Stomach (tissue), 9 donors: ENCODE data around the gene ARHGEF25. TPM values are rescaled to one million over a fixed set of nuclear protein-coding genes. Genes with fewer than 3 reads are reported as not detected.

Source experiments
- DNase-seq, 2 donors: peaks; one replicate each; pipeline versions ENCODE4 v3.0.0 to v3.0.0-alpha.2; 2013 to 2019
- H3K27ac ChIP-seq, 5 donors: fragments of 200-600 bp in 4 of 5; sonication (generic) in 4 of 5; one replicate each; pipeline ENCODE4 v1.5.1; 2013 to 2019; ENCODE audit warnings: mild to moderate bottlenecking in 1 of 5, moderate library complexity in 1 of 5
- H3K27me3 ChIP-seq, 3 donors: fragments of 200-600 bp; sonication (generic); one replicate each; pipeline ENCODE4 v1.5.1; 2017 to 2019; ENCODE audit warnings: mixed run types in 1 of 3
- H3K36me3 ChIP-seq, 4 donors: fragments of 200-600 bp; sonication (generic); 1 replicate in 3 of 4; 2 replicates in 1 of 4; pipeline ENCODE4 v1.5.1; 2016 to 2019
- H3K4me1 ChIP-seq, 4 donors: fragments of 200-600 bp; sonication (generic); one replicate each; pipeline ENCODE4 v1.5.1; 2016 to 2019
- H3K4me3 ChIP-seq, 4 donors: fragments of 200-600 bp; sonication (generic) in 3 of 4; one replicate each; pipeline ENCODE4 v1.5.1; 2016 to 2019; ENCODE audit warnings: mild to moderate bottlenecking in 1 of 4
- H3K9me3 ChIP-seq, 4 donors: fragments of 200-600 bp; sonication (generic); one replicate each; pipeline ENCODE4 v1.5.1; 2016 to 2019
- EP300 ChIP-seq: sonication (generic); formaldehyde crosslinking; IDR thresholded peaks from one replicate; pipeline ENCODE4 v1.6.1; 2017; ENCODE audit warnings: antibody characterized with exemption
- POLR2A ChIP-seq, 4 donors: fragments of 450-650 bp; IDR thresholded peaks; one replicate each; pipeline ENCODE4 v1.6.1; 2016; ENCODE audit warnings: antibody characterized with exemption in 4 of 4, control low read depth in 2 of 4, mild to moderate bottlenecking in 1 of 4, moderate library complexity in 1 of 4
- POLR2AphosphoS5 ChIP-seq, 3 donors: sonication (generic); formaldehyde crosslinking; IDR thresholded peaks; one replicate each; pipeline ENCODE4 v1.6.1; 2016; ENCODE audit warnings: antibody characterized with exemption in 3 of 3
- WGBS, 5 donors: extraction: QIAGEN DNeasy Blood & Tissue Kit in 3 of 5; methylation state at CpG; one replicate each; pipeline versions ENCODE4 v1.1.5 to v1.1.7; 2013 to 2018; 5-methylcytosine and 5-hydroxymethylcytosine counted together
- intact Hi-C: fragments of 100-400 bp; cut with DNase I; formaldehyde crosslinking; loops from one replicate; pipeline ENCODE4 v1.15.1; 2023; ENCODE audit warnings: low total_unique reads
- polyA plus RNA-seq, 3 donors: library from polyadenylated mRNA; stranded (reverse); fragments of 200-250 nt; gene quantifications; one replicate each; pipeline ENCODE4 v1.2.3, GENCODE V29; 2013
- total RNA-seq, 5 donors: library from RNA; depleted of rRNA; stranded (reverse); fragments of >200 nt; gene quantifications; one replicate each; pipeline versions ENCODE4 v1.1.0 to v1.2.3, GENCODE V29; 2014 to 2016
- TF ChIP-seq, protein P1 (sequence below), 7 experiments: fragments of 450-650 bp in 4 of 7; fragments of 200-600 bp in 3 of 7; sonication (generic) in 3 of 7; IDR thresholded peaks; one replicate each; pipeline ENCODE4 v1.5.1; 2016 to 2019; ENCODE audit warnings: antibody characterized with exemption in 7 of 7, control low read depth in 2 of 7, mild to moderate bottlenecking in 1 of 7
- donor health status: healthy with polysubstance abuse.
- donor health status: Bipolar disorder and iron deficiency.
- donor health status: healthy.

ARHGEF25 gene
- total and polyA plus RNA-seq, 8 donors: 18.7 to 220 (median 30.4) TPM

DNA sequence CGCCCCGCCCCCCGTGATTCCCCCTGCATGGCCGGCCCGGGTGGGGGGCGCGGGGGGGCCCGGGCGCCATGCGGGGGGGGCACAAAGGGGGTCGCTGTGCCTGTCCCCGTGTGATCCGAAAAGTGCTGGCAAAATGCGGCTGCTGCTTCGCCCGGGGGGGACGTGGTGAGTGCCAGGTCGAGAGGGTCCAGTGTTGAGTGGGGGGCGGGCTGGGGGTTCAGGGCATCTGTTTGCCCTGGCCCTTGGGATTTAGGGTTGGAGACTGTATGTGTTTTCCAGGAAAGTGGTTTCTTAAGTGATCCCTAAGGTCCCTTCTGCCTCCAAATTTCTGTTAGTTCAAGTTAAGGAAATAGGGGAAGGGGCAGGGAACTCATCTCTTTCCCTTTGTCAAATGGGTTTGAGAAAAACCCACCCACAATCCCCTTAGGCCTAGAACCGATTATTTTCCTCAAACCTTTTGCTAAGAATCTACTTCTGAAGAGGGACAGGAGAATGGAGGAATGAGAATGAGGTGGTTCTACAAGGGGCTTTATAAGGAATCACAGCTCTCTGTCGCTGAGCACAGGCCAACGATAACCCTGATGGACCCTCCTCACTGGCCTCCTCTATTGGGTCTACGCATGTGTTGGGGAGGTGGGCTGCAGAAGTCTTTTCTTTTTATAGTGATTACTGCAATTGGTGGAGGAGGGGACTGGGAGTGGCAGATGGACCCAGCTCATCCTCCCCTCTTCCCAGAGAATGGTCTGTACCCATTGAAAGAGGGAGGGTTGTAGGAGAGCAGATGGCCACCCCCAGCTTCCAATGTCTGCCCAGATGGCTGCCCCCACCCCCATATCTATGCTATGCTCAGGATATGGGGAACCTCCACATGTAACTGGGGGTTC is 834 bp downstream of the ARHGEF25 start:
- WGBS, 5 donors: 17 to 26% (median 18%) methylated on average over 11 to 23 of the region's 23 CpGs
- TF ChIP-seq EP300: no peak
- no peak for TF ChIP-seq POLR2AphosphoS5 (IDR thresholded peaks at IDR 0.05)
- no peak for TF ChIP-seq POLR2A (IDR thresholded peaks at IDR 0.05)
- TF ChIP-seq, protein P1, sequence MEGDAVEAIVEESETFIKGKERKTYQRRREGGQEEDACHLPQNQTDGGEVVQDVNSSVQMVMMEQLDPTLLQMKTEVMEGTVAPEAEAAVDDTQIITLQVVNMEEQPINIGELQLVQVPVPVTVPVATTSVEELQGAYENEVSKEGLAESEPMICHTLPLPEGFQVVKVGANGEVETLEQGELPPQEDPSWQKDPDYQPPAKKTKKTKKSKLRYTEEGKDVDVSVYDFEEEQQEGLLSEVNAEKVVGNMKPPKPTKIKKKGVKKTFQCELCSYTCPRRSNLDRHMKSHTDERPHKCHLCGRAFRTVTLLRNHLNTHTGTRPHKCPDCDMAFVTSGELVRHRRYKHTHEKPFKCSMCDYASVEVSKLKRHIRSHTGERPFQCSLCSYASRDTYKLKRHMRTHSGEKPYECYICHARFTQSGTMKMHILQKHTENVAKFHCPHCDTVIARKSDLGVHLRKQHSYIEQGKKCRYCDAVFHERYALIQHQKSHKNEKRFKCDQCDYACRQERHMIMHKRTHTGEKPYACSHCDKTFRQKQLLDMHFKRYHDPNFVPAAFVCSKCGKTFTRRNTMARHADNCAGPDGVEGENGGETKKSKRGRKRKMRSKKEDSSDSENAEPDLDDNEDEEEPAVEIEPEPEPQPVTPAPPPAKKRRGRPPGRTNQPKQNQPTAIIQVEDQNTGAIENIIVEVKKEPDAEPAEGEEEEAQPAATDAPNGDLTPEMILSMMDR (IDR thresholded peaks at IDR 0.05): no peak
- Histone ChIP-seq H3K36me3 (peaks cover 5 to 57% (median 42%) of the 10 kb centered on the region in 4 donors), H3K4me1 (peaks cover 22 to 63% (median 40%) of the 10 kb centered on the region in 4 donors), H3K9me3 (no peaks in the 10 kb centered on the region), H3K27me3 (peaks cover 0 to 71% (median 28%) of the 10 kb centered on the region in 3 donors), H3K4me3 (peak overlapping the region; percentile 54 to 71 (median 64)), H3K27ac (peak overlapping the region in 4 of 5 donors; percentile 81 to 91 (median 84))
- intact Hi-C loops: no loop called here
- DNase-seq: peak in 1 of 2 donors; percentile 21

DNA sequence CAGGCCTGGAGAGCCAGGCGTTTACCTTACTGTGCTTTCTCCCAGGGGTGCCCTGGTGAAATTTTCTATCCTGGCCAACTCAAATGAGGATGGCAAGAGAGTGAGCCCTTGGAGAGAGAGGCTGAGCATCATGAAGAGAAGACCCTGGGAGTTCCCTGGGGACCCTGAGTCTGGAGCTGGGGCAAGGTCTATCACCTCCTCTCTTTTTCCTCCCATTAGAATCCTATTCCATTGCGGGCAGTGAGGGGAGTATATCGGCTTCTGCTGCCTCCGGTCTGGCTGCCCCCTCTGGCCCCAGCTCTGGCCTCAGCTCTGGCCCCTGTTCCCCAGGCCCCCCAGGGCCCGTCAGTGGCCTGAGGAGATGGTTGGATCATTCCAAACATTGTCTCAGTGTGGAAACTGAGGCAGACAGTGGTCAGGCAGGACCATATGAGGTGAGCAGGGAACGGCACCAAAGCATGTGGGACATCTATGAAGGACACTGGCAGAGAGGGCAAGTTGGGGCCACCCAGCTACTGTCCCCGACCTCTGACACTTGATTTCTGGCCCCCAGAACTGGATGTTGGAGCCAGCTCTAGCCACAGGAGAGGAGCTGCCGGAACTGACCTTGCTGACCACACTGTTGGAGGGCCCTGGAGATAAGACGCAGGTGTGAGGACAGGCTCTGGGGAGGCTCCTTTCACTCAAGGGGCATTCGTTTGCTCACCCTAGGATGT is 1.6 kb downstream of the ARHGEF25 start:
- H3K27ac ChIP-seq: peak overlapping the region in 1 of 5 donors; percentile 91
- peak in 1 of 2 donors; percentile 1 for DNase-seq
- intact Hi-C loops: no loop called here
- peak overlapping the region in 1 of 4 donors; percentile 54 for H3K4me3 ChIP-seq
- no peaks in the 10 kb centered on the region for H3K9me3 ChIP-seq
- peaks cover 5 to 57% (median 34%) of the 10 kb centered on the region in 4 donors for H3K36me3 ChIP-seq
- peaks cover 0 to 79% (median 28%) of the 10 kb centered on the region in 3 donors for H3K27me3 ChIP-seq
- 74 to 85% (median 82%) methylated on average over 10 of the region's 10 CpGs for WGBS, 5 donors
- H3K4me1 ChIP-seq: peaks cover 22 to 63% (median 40%) of the 10 kb centered on the region in 4 donors
- no peak for TF ChIP-seq POLR2AphosphoS5 (IDR thresholded peaks at IDR 0.05)
- TF ChIP-seq POLR2A (IDR thresholded peaks at IDR 0.05): no peak
- no peak for TF ChIP-seq EP300
- TF ChIP-seq, protein P1 (IDR thresholded peaks at IDR 0.05): no peak

DNA sequence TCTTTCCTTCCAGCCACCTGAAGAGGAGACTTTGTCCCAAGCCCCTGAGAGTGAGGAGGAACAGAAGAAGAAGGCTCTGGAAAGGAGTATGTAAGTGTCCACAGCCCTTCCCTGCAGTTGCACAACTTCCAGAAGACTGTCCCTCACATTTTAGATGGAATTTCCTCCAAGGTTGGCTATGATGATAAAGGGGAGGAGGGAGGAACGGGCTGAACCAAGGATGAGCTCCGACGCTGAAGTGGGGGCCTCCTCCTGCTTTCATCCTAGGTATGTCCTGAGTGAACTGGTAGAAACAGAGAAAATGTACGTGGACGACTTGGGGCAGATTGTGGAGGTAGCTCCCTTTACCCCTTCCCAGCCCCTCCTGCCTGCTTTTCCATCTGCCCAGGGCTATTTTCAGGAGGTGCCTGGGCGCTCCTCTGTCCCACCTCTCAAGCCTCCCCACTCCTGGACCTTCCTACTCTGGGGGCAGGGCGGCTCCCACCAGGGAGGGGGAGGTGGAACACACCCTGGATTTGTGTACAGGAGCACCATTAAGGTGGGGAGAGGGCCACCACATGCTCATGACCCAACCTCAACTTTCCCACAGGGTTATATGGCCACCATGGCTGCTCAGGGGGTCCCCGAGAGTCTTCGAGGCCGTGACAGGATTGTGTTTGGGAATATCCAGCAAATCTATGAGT is 2.3 kb downstream of the ARHGEF25 start:
- Histone ChIP-seq H3K4me3 (no peak overlapping the region), H3K9me3 (no peaks in the 10 kb centered on the region), H3K36me3 (peaks cover 5 to 51% (median 30%) of the 10 kb centered on the region in 4 donors), H3K4me1 (peaks cover 22 to 62% (median 40%) of the 10 kb centered on the region in 4 donors), H3K27ac (peak overlapping the region in 1 of 5 donors; percentile 91), H3K27me3 (peaks cover 0 to 86% (median 28%) of the 10 kb centered on the region in 3 donors)
- TF ChIP-seq EP300 (no peak), POLR2A (IDR thresholded peaks at IDR 0.05) (no peak), POLR2AphosphoS5 (IDR thresholded peaks at IDR 0.05) (no peak)
- TF ChIP-seq, protein P1 (IDR thresholded peaks at IDR 0.05): no peak
- no peak for DNase-seq
- 75 to 87% (median 82%) methylated on average over 10 of the region's 10 CpGs for WGBS, 5 donors
- intact Hi-C loops: no loop called here
